Stimulated activated CD4-positive, alpha-beta T cell treated with anti-CD3 and anti-CD28 coated beads, Interleukin-15, amount 100 ng/mL, for 48 hours (primary cell): Measurements from ENCODE around the gene FMNL2.

ENCODE experiments used
- DNase-seq, 2 donors: peaks; one replicate each; pipeline ENCODE4 v3.0.0-alpha.2; 2020; ENCODE audit warnings: low read depth in 2 of 2

Gene FMNL2

GRCh38 chr2:152493945-152494528, 159.1 kb downstream of the FMNL2 start:
- DNase-seq: no peak

- DNase-seq: no peak
These were observed 161.4 kb downstream of the FMNL2 start for GRCh38 chr2:152496371-152496770.

DNA sequence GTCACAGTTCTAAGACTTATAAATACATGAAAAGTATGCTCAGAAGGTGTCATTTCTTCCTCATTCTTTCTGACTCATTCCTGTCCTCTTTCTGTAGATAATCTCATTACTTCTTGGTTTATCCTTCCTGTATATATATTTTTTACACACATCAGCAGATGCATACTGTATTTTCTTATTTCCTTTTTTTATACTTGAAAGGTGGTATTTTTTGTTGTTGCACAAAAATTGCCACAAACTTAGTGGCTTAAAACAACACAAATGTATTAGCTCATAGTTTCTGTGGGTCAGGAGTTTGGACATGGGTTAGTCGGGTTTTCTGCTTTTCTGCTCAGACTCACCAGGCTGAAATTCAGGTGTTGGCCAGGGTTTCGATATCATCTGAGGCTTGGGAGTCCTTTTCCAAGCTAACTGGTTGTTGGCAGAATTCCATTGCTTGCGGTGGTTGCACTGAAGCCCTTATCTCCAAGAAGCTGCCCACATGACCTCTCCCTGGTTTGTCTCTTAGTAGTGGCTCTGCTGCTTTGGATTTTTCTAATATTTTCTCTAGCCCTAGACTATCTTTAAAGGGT, 162.6 kb downstream of the FMNL2 start:
- no peak for DNase-seq

GRCh38 chr2:152499331-152499816, 164.4 kb downstream of the FMNL2 start:
- no peak for DNase-seq

DNA sequence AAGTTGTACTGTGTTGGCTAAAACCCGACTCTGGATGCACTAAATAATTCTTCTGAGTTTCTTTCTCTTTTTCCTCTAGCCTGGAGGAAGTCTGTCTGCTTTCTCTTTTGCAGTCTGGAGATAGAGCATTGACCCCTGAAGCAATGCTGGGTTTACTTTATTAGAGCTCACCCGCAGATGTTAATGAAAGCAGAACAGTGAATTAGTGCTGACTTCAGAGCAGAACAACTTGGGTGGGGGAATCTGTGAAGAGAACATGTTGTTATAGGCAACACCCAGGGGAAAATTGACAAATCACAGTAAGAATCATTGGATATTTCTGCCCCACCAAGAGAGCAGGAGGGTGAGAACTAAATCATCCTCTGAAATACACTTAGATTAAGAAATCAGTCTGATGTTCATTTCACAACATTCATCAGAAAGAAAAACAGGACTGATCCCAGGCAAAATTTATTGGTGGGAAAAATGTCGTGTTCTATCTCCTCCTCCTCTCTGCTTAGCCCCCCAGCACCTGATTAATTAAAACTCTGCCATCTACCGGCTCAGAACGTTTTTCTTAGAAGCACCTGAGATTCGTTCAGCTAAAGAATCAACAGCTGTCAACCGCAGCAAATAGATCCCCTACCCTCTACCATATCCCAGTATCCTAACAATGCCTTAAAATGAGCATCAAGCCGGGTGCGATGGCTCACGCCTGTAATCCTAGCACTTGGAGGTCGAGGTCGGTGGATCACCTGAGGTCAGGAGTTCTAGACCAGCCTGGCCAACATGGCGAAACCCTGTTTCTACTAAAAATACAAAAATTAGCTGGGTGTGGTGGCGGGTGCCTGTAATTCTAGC, 165.1 kb downstream of the FMNL2 start:
- DNase-seq: no peak

- no peak for DNase-seq
These were observed 165.8 kb downstream of the FMNL2 start for GRCh38 chr2:152500772-152501171.

GRCh38 chr2:152501666-152502065, 166.7 kb downstream of the FMNL2 start:
- no peak for DNase-seq

DNA sequence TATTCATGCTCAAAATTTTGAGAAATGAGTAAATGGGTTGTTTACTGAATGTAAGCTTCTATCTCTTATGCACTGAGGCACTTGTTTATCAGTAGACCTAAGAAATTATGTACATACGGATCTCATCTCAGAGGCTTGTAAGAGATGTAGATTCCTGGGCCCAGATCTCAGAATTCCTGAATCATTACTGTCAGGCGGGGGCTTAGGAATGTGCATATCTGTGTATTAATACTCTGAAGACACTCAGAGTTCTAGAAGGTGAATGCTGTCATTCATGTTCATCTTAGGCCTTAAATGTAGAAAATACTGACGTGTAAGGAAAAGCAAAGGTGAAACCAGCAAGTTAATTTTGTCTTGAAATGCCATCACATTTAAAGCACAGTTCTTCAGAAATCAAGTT, 169.6 kb downstream of the FMNL2 start:
- DNase-seq: no peak

DNA sequence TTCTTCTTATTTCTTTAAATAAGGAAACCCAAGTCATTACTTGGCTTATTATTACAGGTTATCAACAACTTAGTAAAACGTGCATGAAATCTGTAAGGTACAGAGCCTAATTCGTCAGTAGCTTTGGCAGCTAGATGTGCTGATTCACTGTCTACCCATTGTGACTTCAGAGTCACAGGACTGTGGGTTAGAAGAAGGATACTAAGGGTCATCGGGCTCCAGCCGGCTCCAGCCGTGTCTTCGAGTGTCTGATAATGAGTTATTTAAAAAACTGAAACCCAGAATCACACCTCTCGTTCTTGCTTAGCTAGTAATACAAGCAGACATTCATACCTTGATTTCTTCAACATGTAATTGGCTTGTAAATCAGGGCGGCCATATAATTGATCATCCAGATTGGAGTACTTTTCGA, 170.5 kb downstream of the FMNL2 start:
- DNase-seq: no peak

DNA sequence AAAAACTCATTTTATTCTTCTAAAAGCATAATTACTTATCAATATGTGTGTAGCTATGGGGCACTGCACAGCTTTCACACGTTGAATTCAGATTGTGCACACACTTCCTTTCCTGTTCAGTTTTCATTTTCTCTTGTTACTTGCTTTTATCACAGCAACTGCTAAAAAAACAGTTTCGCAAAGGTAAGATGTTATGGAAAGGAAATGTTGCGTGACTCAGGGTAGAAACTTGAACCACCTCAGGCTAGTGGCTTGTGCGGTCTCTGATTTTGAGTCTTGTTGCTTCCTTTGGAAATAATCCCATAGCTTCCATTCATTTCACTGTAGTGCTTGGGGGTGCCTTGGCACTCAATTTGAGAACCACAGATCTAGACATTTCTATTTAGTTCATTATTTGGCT, 171.9 kb downstream of the FMNL2 start:
- no peak for DNase-seq

- DNase-seq: no peak
These were observed 172.9 kb downstream of the FMNL2 start for GRCh38 chr2:152507907-152508306.

GRCh38 chr2:152508446-152508845, 173.5 kb downstream of the FMNL2 start:
- no peak for DNase-seq

GRCh38 chr2:152509772-152510491, 175.0 kb downstream of the FMNL2 start:
- no peak for DNase-seq

- no peak for DNase-seq
These were observed 175.6 kb downstream of the FMNL2 start for GRCh38 chr2:152510621-152511020.

DNA sequence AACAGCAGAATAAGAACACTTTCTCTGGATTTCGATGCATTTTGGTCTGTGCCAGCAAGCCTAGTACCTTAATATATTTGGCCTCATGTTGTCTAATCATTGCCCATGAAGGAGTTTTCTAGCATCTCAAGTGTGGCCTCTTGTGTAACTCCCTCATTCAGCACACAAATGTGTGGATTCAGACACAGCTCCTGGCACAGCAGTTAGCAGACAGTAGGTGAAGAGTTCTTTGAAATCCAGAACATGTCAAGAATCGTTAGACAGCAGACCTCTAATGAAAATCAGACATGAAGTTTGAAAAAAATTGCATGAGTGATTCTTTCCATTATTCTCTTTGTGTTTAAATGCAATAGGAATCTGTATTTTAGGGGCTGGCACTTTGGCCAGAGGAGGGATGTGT, 177.0 kb downstream of the FMNL2 start:
- DNase-seq: no peak

DNA sequence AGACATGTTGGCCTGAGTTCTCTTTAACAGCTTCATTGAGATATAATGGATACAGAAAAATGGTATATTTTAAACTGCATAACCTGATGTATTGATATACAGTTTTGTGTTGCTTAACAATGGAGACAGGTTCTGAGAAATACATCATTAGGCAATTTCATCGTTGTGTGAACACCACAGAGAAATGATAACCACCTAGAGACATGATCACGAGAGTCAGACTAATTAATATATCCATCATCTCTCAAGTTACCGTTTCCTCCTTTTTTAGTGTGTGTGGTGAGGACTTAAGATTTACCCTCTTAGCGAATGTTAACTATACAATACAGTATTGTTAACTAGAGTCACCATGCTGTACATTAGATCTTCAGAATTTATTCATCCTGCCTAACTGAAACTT, 178.1 kb downstream of the FMNL2 start:
- DNase-seq: no peak

GRCh38 chr2:152513681-152514080, 178.7 kb downstream of the FMNL2 start:
- DNase-seq: no peak

- no peak for DNase-seq
These were observed 183.1 kb downstream of the FMNL2 start for GRCh38 chr2:152518034-152518433.

DNA sequence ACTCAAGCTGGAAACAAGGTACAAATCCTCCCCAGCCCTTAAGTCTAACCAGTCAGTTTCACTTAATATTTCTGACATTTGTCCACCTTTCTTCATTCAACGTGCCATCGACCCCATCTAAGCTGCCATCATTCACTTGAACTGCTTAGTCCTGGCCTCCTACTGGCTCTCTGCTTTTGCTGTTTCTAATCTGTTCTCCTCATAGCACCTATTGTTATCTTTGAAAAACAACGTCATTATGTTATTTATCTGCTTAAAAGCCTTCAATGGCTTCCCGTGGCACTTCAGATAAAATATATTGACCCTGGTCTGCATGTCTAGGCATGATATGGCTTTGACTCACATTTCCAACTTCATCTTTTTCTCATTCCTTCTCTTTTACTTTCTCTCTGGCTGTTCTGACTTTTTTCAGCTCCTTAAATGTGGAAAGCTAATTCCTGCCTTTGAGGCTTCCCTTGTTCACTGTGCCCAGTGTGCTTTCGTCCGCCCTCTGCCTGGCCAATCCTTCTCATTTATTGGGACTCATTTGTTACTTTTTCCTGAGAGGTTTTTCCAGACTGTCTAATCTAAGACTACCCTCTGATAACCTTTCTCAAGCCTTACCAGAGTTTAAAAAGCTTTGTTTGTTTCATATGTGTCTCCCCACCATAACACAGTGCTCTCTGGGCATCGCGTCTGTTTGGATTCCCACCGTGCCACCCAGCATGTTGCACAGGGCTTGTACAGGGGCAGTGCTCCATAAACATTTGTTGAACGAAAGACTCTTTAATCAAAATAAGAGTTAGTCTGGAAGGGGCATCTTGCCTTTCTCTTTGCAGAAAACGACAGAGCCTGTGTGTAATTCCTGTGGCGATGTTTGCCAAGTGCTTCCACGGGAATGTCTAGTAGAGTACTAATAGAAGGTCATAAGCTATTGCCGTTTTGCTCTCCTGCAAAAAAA, 183.9 kb downstream of the FMNL2 start:
- DNase-seq: no peak

- no peak for DNase-seq
These were observed 184.6 kb downstream of the FMNL2 start for GRCh38 chr2:152519581-152519952.

DNA sequence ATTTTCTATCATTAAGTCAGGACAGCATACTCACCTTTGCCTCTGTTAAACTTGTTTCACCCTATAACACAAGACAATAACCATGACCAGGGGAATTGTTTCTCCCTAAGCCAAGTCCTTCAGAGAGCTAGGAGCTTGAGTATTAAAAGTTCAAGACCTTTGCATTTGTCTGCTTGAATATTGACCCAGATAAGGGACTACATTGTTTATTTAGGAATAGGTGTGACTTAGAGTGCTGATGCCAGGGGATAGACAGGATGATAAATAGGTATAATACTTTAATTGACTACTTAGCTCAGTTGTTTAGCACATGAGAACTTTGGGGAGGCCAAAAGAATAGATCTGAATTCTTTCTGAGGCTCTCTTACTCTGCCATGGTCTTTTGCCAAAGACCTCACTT, 185.8 kb downstream of the FMNL2 start:
- no peak for DNase-seq
